ENCODE data around the gene SNX4.
"Not testable (repeated sequence)": the region's sequence is repeated elsewhere in the genome, so short reads cannot be mapped to it uniquely, and the experiment has no call there.

SNX4 gene

GRCh38 chr3:125519678-125520562 is at the start of gene SNX4:
TSS of gene SNX4 (minus strand) at chr3:125520202. CDS start at chr3:125520172, 30 bp downstream.
- Histone ChIP-seq H3K27me3 (ENCODE audit: insufficient read depth, low read length) (no peaks in the 10 kb centered on the region), H3K4me1 (ENCODE audit: insufficient read depth, low read length) (peaks cover 6% of the 10 kb centered on the region), H3K36me3 (ENCODE audit: insufficient read depth, low read length) (peaks cover 19% of the 10 kb centered on the region), H3K9me3 (ENCODE audit: low read length) (no peaks in the 10 kb centered on the region), H2AFZ (ENCODE audit: low read depth, low read length) (peak within 1 kb of the TSS; percentile 94), H3K4me3 (ENCODE audit: low read length) (peak within 1 kb of the TSS; percentile 100)

GRCh38 chr3:125556314-125556713 is 36.3 kb upstream of the SNX4 start:
- H2AFZ ChIP-seq (ENCODE audit: low read depth, low read length), result no peak overlapping the region
- no peak overlapping the region for H3K4me3 ChIP-seq (ENCODE audit: low read length)
- H3K9me3 ChIP-seq (ENCODE audit: low read length), result peaks cover 1% of the 10 kb centered on the region
- no peaks in the 10 kb centered on the region for H3K27me3 ChIP-seq (ENCODE audit: insufficient read depth, low read length)
- H3K4me1 ChIP-seq (ENCODE audit: insufficient read depth, low read length), result no peaks in the 10 kb centered on the region
- peaks cover 56% of the 10 kb centered on the region for H3K36me3 ChIP-seq (ENCODE audit: insufficient read depth, low read length)

- Histone ChIP-seq H3K4me1 (ENCODE audit: insufficient read depth, low read length) (no peaks in the 10 kb centered on the region), H3K36me3 (ENCODE audit: insufficient read depth, low read length) (peaks cover 45% of the 10 kb centered on the region)
Measured at GRCh38 chr3:125552401-125552800, 32.4 kb upstream of the SNX4 start.

GRCh38 chr3:125528920-125529319 is 8.9 kb upstream of the SNX4 start:
- H3K36me3 ChIP-seq (ENCODE audit: insufficient read depth, low read length), result peaks cover 26% of the 10 kb centered on the region

More at GRCh38 chr3:125552401-125552800, 32.4 kb upstream of the SNX4 start:
- H2AFZ ChIP-seq (ENCODE audit: low read depth, low read length), result no peak overlapping the region
- H3K4me3 ChIP-seq (ENCODE audit: low read length), result no peak overlapping the region
- H3K27me3 ChIP-seq (ENCODE audit: insufficient read depth, low read length), result no peaks in the 10 kb centered on the region
- peaks cover 1% of the 10 kb centered on the region for H3K9me3 ChIP-seq (ENCODE audit: low read length)

GRCh38 chr3:125525153-125525552 is 5.2 kb upstream of the SNX4 start:
- no peaks in the 10 kb centered on the region for H3K4me1 ChIP-seq (ENCODE audit: insufficient read depth, low read length)
- H3K9me3 ChIP-seq (ENCODE audit: low read length), result no peaks in the 10 kb centered on the region
- no peak overlapping the region for H2AFZ ChIP-seq (ENCODE audit: low read depth, low read length)
- peaks cover 14% of the 10 kb centered on the region for H3K36me3 ChIP-seq (ENCODE audit: insufficient read depth, low read length)
- H3K4me3 ChIP-seq (ENCODE audit: low read length), result no peak overlapping the region
- no peaks in the 10 kb centered on the region for H3K27me3 ChIP-seq (ENCODE audit: insufficient read depth, low read length)

More at GRCh38 chr3:125528920-125529319, 8.9 kb upstream of the SNX4 start:
- Histone ChIP-seq H3K4me3 (ENCODE audit: low read length) (no peak overlapping the region), H3K27me3 (ENCODE audit: insufficient read depth, low read length) (no peaks in the 10 kb centered on the region), H3K4me1 (ENCODE audit: insufficient read depth, low read length) (no peaks in the 10 kb centered on the region), H3K9me3 (ENCODE audit: low read length) (no peaks in the 10 kb centered on the region), H2AFZ (ENCODE audit: low read depth, low read length) (no peak overlapping the region)

GRCh38 chr3:125520563-125520919 is 539 bp upstream of the SNX4 start:
- H3K9me3 ChIP-seq (ENCODE audit: low read length); H3K4me1 ChIP-seq (ENCODE audit: insufficient read depth, low read length); H3K27me3 ChIP-seq (ENCODE audit: insufficient read depth, low read length): not testable (repeated sequence)
- Histone ChIP-seq H3K36me3 (ENCODE audit: insufficient read depth, low read length) (peaks cover 15% of the 10 kb centered on the region), H2AFZ (ENCODE audit: low read depth, low read length) (peak overlapping the region; percentile 31), H3K4me3 (ENCODE audit: low read length) (peak overlapping the region; percentile 100)

GRCh38 chr3:125515421-125515820 is 4.6 kb downstream of the SNX4 start:
- H3K9me3 ChIP-seq (ENCODE audit: low read length), result peaks cover 6% of the 10 kb centered on the region
- H3K27me3 ChIP-seq (ENCODE audit: insufficient read depth, low read length), result no peaks in the 10 kb centered on the region
- peaks cover 42% of the 10 kb centered on the region for H3K36me3 ChIP-seq (ENCODE audit: insufficient read depth, low read length)
- H2AFZ ChIP-seq (ENCODE audit: low read depth, low read length), result no peak overlapping the region
- H3K4me3 ChIP-seq (ENCODE audit: low read length), result no peak overlapping the region
- H3K4me1 ChIP-seq (ENCODE audit: insufficient read depth, low read length), result peaks cover 6% of the 10 kb centered on the region

GRCh38 chr3:125513490-125514115 is 6.4 kb downstream of the SNX4 start:
- H3K36me3 ChIP-seq (ENCODE audit: insufficient read depth, low read length), result peaks cover 45% of the 10 kb centered on the region
- H2AFZ ChIP-seq (ENCODE audit: low read depth, low read length), result no peak overlapping the region
- H3K4me1 ChIP-seq (ENCODE audit: insufficient read depth, low read length), result no peaks in the 10 kb centered on the region
- peaks cover 12% of the 10 kb centered on the region for H3K9me3 ChIP-seq (ENCODE audit: low read length)
- no peaks in the 10 kb centered on the region for H3K27me3 ChIP-seq (ENCODE audit: insufficient read depth, low read length)
- no peak overlapping the region for H3K4me3 ChIP-seq (ENCODE audit: low read length)

GRCh38 chr3:125512135-125512920 is 7.7 kb downstream of the SNX4 start:
- Histone ChIP-seq H3K36me3 (ENCODE audit: insufficient read depth, low read length) (peaks cover 47% of the 10 kb centered on the region), H2AFZ (ENCODE audit: low read depth, low read length) (no peak overlapping the region), H3K4me3 (ENCODE audit: low read length) (no peak overlapping the region), H3K9me3 (ENCODE audit: low read length) (peaks cover 16% of the 10 kb centered on the region), H3K27me3 (ENCODE audit: insufficient read depth, low read length) (no peaks in the 10 kb centered on the region), H3K4me1 (ENCODE audit: insufficient read depth, low read length) (no peaks in the 10 kb centered on the region)

- H3K36me3 ChIP-seq (ENCODE audit: insufficient read depth, low read length), result peaks cover 40% of the 10 kb centered on the region
- no peaks in the 10 kb centered on the region for H3K4me1 ChIP-seq (ENCODE audit: insufficient read depth, low read length)
- peaks cover 20% of the 10 kb centered on the region for H3K9me3 ChIP-seq (ENCODE audit: low read length)
Measured at GRCh38 chr3:125511420-125512118, 8.4 kb downstream of the SNX4 start.

GRCh38 chr3:125507128-125507527 is 12.9 kb downstream of the SNX4 start:
- no peak overlapping the region for H2AFZ ChIP-seq (ENCODE audit: low read depth, low read length)
- H3K27me3 ChIP-seq (ENCODE audit: insufficient read depth, low read length), result no peaks in the 10 kb centered on the region
- H3K36me3 ChIP-seq (ENCODE audit: insufficient read depth, low read length), result peaks cover 44% of the 10 kb centered on the region
- no peaks in the 10 kb centered on the region for H3K4me1 ChIP-seq (ENCODE audit: insufficient read depth, low read length)
- no peak overlapping the region for H3K4me3 ChIP-seq (ENCODE audit: low read length)
- H3K9me3 ChIP-seq (ENCODE audit: low read length), result peaks cover 20% of the 10 kb centered on the region

More at GRCh38 chr3:125511420-125512118, 8.4 kb downstream of the SNX4 start:
- no peak overlapping the region for H3K4me3 ChIP-seq (ENCODE audit: low read length)
- H3K27me3 ChIP-seq (ENCODE audit: insufficient read depth, low read length), result no peaks in the 10 kb centered on the region
- no peak overlapping the region for H2AFZ ChIP-seq (ENCODE audit: low read depth, low read length)

GRCh38 chr3:125498630-125499029 is 21.4 kb downstream of the SNX4 start:
- no peaks in the 10 kb centered on the region for H3K4me1 ChIP-seq (ENCODE audit: insufficient read depth, low read length)
- H3K27me3 ChIP-seq (ENCODE audit: insufficient read depth, low read length), result no peaks in the 10 kb centered on the region
- H3K36me3 ChIP-seq (ENCODE audit: insufficient read depth, low read length), result peaks cover 57% of the 10 kb centered on the region
- H3K9me3 ChIP-seq (ENCODE audit: low read length), result peaks cover 2% of the 10 kb centered on the region
- H3K4me3 ChIP-seq (ENCODE audit: low read length), result no peak overlapping the region
- no peak overlapping the region for H2AFZ ChIP-seq (ENCODE audit: low read depth, low read length)

Data from neuron (in vitro differentiated cells).